Tibial nerve (tissue), 4 donors: ENCODE data around the gene GPER1. TPM values are rescaled to one million over a fixed set of nuclear protein-coding genes. Genes with fewer than 3 reads are reported as not detected.

ENCODE experiments used
- DNase-seq, 2 donors: peaks; one replicate each; pipeline ENCODE4 v3.0.0-alpha.2; 2019; ENCODE audit warnings: low spot score in 2 of 2
- H3K27ac ChIP-seq, 4 donors: fragments of 200-600 bp; sonication (generic) in 3 of 4; one replicate each; pipeline ENCODE4 v1.5.1; 2017 to 2019; ENCODE audit warnings: mild to moderate bottlenecking in 1 of 4
- H3K27me3 ChIP-seq, 2 donors: fragments of 200-600 bp; sonication (generic) in 1 of 2; one replicate each; pipeline versions ENCODE4 v1.5.1 to v1.6.0; 2017 to 2019
- H3K36me3 ChIP-seq, 3 donors: fragments of 200-600 bp; sonication (generic); one replicate each; pipeline ENCODE4 v1.5.1; 2018 to 2019
- H3K4me1 ChIP-seq, 4 donors: fragments of 200-600 bp; sonication (generic) in 3 of 4; one replicate each; pipeline ENCODE4 v1.5.1; 2017 to 2019
- H3K4me3 ChIP-seq, 4 donors: fragments of 200-600 bp; sonication (generic) in 3 of 4; one replicate each; pipeline ENCODE4 v1.5.1; 2017 to 2019; ENCODE audit warnings: mild to moderate bottlenecking in 1 of 4, moderate library complexity in 1 of 4
- H3K9me3 ChIP-seq, 4 donors: fragments of 200-600 bp; sonication (generic) in 3 of 4; one replicate each; pipeline ENCODE4 v1.5.1; 2017 to 2019
- EP300 ChIP-seq, 2 donors: sonication (generic); formaldehyde crosslinking; IDR thresholded peaks; one replicate each; pipeline ENCODE4 v1.6.1; 2017; ENCODE audit warnings: antibody characterized with exemption in 2 of 2, mild to moderate bottlenecking in 1 of 2
- POLR2A ChIP-seq, 2 donors: fragments of 450-650 bp; IDR thresholded peaks; one replicate each; pipeline ENCODE4 v1.6.1; 2017; ENCODE audit warnings: antibody characterized with exemption in 2 of 2, mild to moderate bottlenecking in 2 of 2, moderate library complexity in 2 of 2
- WGBS, 2 donors: methylation state at CpG; one replicate each; pipeline ENCODE4 v1.1.5; 2018; 5-methylcytosine and 5-hydroxymethylcytosine counted together
- total RNA-seq, 4 donors: library from RNA; depleted of rRNA; stranded (reverse); fragments of >200 nt; gene quantifications; one replicate each; pipeline ENCODE4 v1.1.0, GENCODE V29; 2016
- TF ChIP-seq, protein P1 (sequence below), 5 experiments: fragments of 200-600 bp in 3 of 5; fragments of 450-650 bp in 2 of 5; sonication (generic) in 3 of 5; IDR thresholded peaks; one replicate each; pipeline ENCODE4 v1.5.1; 2016 to 2019; ENCODE audit warnings: antibody characterized with exemption in 5 of 5, mild to moderate bottlenecking in 3 of 5, moderate library complexity in 2 of 5

Gene GPER1
- total RNA-seq, 4 donors from 2014 or later, result 6.1 to 12.4 (median 8.7) TPM

DNA sequence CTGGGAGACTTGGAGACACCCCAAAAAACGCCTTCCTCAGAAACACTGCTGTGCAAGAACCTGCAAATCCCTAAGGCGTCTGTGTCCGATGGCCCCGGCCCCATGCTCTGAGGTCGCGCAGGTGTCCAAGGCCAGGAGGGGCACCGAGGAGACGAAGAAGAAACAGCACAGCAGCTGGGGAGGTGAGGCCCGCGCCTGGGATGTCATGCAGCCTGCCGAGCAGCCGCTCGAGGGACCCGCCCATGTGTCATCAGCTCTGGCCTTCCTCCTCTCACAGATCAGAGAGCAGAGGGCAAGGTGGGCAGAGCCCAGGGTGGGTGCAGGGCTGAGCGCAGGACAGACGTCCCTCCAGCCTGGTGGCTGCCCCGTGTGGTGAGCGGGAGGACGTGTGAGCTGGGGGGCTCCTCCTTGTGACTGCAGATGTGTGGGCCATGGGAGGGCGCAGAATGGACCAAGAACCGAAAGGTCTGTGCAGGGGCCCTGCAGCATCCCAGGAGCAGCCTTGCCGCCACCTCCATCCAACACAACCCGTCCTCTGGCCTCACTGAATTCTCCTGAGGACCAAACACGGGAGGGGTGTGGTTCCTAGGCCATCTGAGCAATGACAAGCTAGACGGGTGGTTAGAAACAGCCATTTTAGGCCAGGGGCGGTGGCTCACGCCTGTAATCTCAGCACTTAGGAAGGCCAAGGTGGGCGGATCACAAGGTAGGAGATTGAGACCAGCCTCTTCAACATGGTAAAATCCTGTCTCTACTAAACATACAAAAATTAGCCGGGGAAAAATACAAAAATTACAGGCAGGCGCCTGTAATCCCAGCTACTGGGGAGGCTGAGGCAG is 13.1 kb upstream of the GPER1 start:
- Histone ChIP-seq H3K36me3 (no peaks in the 10 kb centered on the region), H3K9me3 (no peaks in the 10 kb centered on the region), H3K4me1 (peaks cover 0 to 20% (median 0%) of the 10 kb centered on the region in 4 donors), H3K27ac (no peak overlapping the region), H3K4me3 (no peak overlapping the region), H3K27me3 (no peaks in the 10 kb centered on the region)
- 89 to 90% methylated on average over 28 to 30 of the region's 30 CpGs for WGBS, 2 donors
- TF ChIP-seq EP300 (IDR thresholded peaks at IDR 0.05) (no peak), POLR2A (IDR thresholded peaks at IDR 0.05) (no peak)
- TF ChIP-seq, protein P1, sequence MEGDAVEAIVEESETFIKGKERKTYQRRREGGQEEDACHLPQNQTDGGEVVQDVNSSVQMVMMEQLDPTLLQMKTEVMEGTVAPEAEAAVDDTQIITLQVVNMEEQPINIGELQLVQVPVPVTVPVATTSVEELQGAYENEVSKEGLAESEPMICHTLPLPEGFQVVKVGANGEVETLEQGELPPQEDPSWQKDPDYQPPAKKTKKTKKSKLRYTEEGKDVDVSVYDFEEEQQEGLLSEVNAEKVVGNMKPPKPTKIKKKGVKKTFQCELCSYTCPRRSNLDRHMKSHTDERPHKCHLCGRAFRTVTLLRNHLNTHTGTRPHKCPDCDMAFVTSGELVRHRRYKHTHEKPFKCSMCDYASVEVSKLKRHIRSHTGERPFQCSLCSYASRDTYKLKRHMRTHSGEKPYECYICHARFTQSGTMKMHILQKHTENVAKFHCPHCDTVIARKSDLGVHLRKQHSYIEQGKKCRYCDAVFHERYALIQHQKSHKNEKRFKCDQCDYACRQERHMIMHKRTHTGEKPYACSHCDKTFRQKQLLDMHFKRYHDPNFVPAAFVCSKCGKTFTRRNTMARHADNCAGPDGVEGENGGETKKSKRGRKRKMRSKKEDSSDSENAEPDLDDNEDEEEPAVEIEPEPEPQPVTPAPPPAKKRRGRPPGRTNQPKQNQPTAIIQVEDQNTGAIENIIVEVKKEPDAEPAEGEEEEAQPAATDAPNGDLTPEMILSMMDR (IDR thresholded peaks at IDR 0.05), result no peak
- no peak for DNase-seq

DNA sequence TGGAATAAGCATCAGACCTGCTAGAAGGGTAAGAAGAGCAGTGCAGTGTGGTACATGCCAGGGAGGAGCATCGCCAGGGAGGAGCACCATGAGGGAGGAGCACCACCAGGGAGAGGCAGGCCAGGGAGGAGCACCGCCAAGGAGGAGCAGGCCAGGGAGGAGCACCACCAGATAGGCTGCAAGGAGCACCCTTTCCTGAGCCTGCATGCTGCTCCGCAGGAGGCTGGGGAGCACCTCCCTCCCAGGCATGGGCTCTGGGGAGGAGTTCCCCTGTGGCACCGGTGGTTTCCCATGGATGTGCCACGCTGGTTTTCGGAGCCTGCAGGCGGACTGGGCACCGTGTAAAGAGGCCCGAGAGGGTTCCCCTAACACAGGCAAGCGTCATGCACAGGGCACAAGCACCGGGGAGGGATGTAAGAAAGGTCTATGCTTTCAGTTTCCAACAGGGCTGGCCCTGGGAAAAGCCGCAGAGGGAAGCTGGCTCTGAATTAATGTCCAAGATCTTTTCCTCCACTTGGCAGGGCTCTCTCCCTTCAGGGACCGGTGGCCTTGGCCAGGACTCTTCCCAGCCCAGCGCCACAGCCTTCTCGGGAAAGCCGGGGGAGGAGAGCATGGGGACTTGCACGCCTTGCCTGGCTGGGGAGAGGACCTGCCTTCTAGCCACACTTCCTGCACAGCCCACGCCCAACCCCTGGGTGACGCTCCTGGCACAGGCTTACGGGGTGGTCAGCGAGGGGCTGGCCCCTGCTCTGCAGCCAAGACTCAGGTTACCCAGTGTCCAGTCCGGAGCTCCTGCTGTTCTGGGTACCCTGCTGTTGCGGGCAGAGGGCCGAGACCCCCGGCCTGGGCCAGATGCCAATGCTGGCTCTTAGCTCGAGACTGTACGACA is 11.5 kb upstream of the GPER1 start:
- Histone ChIP-seq H3K4me3 (peak overlapping the region in 1 of 4 donors; percentile 3), H3K27ac (peak overlapping the region in 1 of 4 donors; percentile 38), H3K9me3 (no peaks in the 10 kb centered on the region), H3K27me3 (no peaks in the 10 kb centered on the region), H3K4me1 (peaks cover 0 to 21% (median 0%) of the 10 kb centered on the region in 4 donors), H3K36me3 (no peaks in the 10 kb centered on the region)
- TF ChIP-seq POLR2A (IDR thresholded peaks at IDR 0.05) (no peak), EP300 (IDR thresholded peaks at IDR 0.05) (no peak)
- TF ChIP-seq, protein P1 (IDR thresholded peaks at IDR 0.05), result no peak
- DNase-seq, result no peak
- 76 to 77% methylated on average over 26 of the region's 27 CpGs for WGBS, 2 donors

DNA sequence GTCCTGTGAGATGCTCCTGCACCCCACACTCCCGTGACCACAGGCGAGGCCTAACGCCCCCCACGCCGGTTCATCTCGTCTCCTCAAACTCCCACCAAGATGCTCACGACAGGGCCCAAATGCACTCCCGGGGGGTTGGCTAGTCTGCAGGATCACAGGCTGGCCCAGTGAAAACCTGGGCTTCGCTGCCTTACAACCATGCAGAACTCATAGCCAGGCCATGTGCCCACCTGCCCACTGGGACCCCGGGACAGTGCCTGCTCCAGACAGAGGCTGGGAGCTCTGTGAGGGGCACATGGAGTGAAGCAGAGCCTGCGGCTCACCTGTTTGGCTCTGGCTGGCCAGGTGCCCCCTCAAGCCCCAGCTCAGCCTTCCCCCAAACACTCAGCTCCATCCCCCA is 9.4 kb upstream of the GPER1 start:
- TF ChIP-seq EP300 (IDR thresholded peaks at IDR 0.05), result no peak
- no peak for TF ChIP-seq POLR2A (IDR thresholded peaks at IDR 0.05)
- TF ChIP-seq, protein P1 (IDR thresholded peaks at IDR 0.05), result no peak
- Histone ChIP-seq H3K4me3 (no peak overlapping the region), H3K36me3 (no peaks in the 10 kb centered on the region), H3K27ac (no peak overlapping the region), H3K9me3 (no peaks in the 10 kb centered on the region), H3K4me1 (peaks cover 0 to 30% (median 0%) of the 10 kb centered on the region in 4 donors), H3K27me3 (no peaks in the 10 kb centered on the region)
- DNase-seq, result no peak
- WGBS, 2 donors, result 88 to 92% methylated on average over 11 of the region's 11 CpGs

DNA sequence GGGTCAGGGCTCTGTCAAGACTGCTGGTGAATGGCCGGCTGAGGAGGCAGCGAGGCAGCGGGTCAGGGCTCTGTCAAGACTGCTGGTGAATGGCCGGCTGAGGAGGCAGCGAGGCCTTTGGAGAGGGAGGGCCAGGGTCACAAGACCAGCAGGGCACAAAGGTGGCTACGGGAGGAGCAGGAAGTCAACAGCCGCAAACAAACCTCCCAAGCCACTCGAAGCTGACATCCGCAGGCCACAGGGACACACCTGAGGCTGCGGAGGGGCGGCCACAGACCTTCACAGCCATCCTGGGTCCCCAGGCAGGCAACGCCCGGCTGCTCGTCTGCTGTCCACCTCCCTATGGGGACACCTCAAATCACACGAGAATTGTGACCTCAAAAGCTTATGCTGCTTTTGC is 8.9 kb upstream of the GPER1 start:
- H3K9me3 ChIP-seq, result no peaks in the 10 kb centered on the region
- H3K4me3 ChIP-seq, result no peak overlapping the region
- no peak for DNase-seq
- WGBS, 2 donors, result 78 to 82% methylated on average over 14 to 15 of the region's 15 CpGs
- peaks cover 0 to 34% (median 0%) of the 10 kb centered on the region in 4 donors for H3K4me1 ChIP-seq
- H3K27ac ChIP-seq, result no peak overlapping the region
- H3K27me3 ChIP-seq, result no peaks in the 10 kb centered on the region
- H3K36me3 ChIP-seq, result no peaks in the 10 kb centered on the region
- TF ChIP-seq, protein P1 (IDR thresholded peaks at IDR 0.05), result no peak

DNA sequence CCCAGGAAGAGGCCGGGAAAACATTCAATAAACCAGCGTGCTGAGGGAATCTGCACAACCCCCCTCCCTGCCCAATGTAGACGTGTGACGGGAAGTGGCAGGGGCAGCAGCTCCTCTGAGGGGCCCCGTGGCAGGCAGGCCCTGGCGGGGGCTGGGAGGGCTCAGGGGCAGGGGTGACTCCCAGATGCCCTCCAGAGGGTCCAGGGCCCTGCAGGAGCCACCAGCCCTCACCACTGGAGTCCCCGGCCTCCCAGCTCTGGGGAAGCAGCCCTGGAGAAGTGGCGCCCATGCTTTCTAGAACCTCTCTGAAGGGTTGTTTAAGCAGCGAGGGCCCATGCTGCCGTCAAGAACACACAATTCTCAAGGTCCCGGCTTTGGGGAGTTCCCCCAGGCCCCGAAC is 8.4 kb upstream of the GPER1 start:
- Histone ChIP-seq H3K9me3 (no peaks in the 10 kb centered on the region), H3K36me3 (no peaks in the 10 kb centered on the region), H3K27me3 (no peaks in the 10 kb centered on the region), H3K27ac (no peak overlapping the region), H3K4me1 (peaks cover 0 to 40% (median 0%) of the 10 kb centered on the region in 4 donors), H3K4me3 (no peak overlapping the region)
- TF ChIP-seq, protein P1 (IDR thresholded peaks at IDR 0.05), result no peak
- no peak for TF ChIP-seq EP300 (IDR thresholded peaks at IDR 0.05)
- no peak for TF ChIP-seq POLR2A (IDR thresholded peaks at IDR 0.05)
- DNase-seq, result no peak
- 62 to 69% methylated on average over 10 to 12 of the region's 12 CpGs for WGBS, 2 donors
